ENCODE data around the gene KRT23.

GRCh38 chr17:40932608-40933007, 4.8 kb downstream of the KRT23 start:
- TF ChIP-seq POLR2A (IDR thresholded peaks at IDR 0.05) (no peak), CTCF (IDR thresholded peaks at IDR 0.05) (no peak)
